ENCODE results near the gene ACBD5. TPM values are rescaled to one million over a fixed set of nuclear protein-coding genes. Genes with fewer than 3 reads are reported as not detected.

The ACBD5 gene
- total and polyA plus RNA-seq, 12 donors, result 10.4 to 70.3 (median 45.7) TPM

- no peak for DNase-seq
- Histone ChIP-seq H3K27me3 (peaks cover 5% of the 10 kb centered on the region), H3K4me3 (no peak overlapping the region), H3K9me3 (replicated peaks in 1 of 3) (no peaks in the 10 kb centered on the region), H3K4me1 (replicated peaks in 1 of 2) (peaks cover 0 to 2% of the 10 kb centered on the region in 2 donors), H3K36me3 (replicated peaks in 1 of 2) (no peaks in the 10 kb centered on the region), H3K27ac (no peak overlapping the region)
- TF ChIP-seq CTCF (IDR thresholded peaks at IDR 0.05), result no peak
- no peak for TF ChIP-seq POLR2A (IDR thresholded peaks at IDR 0.05)
- intact Hi-C loops (cut with DNase I), result no loop called here
- WGBS, 4 donors, result 93 to 99% (median 96%) methylated on average over 5 of the region's 5 CpGs
These were observed 13.0 kb upstream of the ACBD5 start for GRCh38 chr10:27253576-27253975.

- Histone ChIP-seq H3K27ac (peak overlapping the region in 3 of 5 donors; percentile 78 to 86 (median 85)), H3K27me3 (no peaks in the 10 kb centered on the region), H3K4me1 (replicated peaks in 1 of 2) (no peaks in the 10 kb centered on the region), H3K9me3 (replicated peaks in 1 of 3) (no peaks in the 10 kb centered on the region), H3K36me3 (replicated peaks in 1 of 2) (no peaks in the 10 kb centered on the region), H3K4me3 (peak overlapping the region in 2 of 4 donors; percentile 72 to 92)
- WGBS, 4 donors, result 10 to 20% (median 15%) methylated on average over 31 to 63 of the region's 63 CpGs
- intact Hi-C loops (cut with DNase I), result no loop called here
- DNase-seq, result peak; percentile 66 to 83 (median 79)
- peak; percentile 26 to 82 (median 50) for TF ChIP-seq CTCF (IDR thresholded peaks at IDR 0.05)
- TF ChIP-seq POLR2A (IDR thresholded peaks at IDR 0.05), result peak; percentile 33 to 57
These were observed 11.8 kb upstream of the ACBD5 start for GRCh38 chr10:27252267-27253000.

GRCh38 chr10:27251554-27251953 is 11.0 kb upstream of the ACBD5 start:
- 89 to 97% (median 95%) methylated on average over 13 to 14 of the region's 14 CpGs for WGBS, 4 donors
- H3K4me1 ChIP-seq (replicated peaks in 1 of 2), result no peaks in the 10 kb centered on the region
- H3K36me3 ChIP-seq (replicated peaks in 1 of 2), result no peaks in the 10 kb centered on the region
- H3K9me3 ChIP-seq (replicated peaks in 1 of 3), result no peaks in the 10 kb centered on the region
- no peaks in the 10 kb centered on the region for H3K27me3 ChIP-seq
- H3K27ac ChIP-seq, result no peak overlapping the region
- TF ChIP-seq POLR2A (IDR thresholded peaks at IDR 0.05) (no peak), CTCF (IDR thresholded peaks at IDR 0.05) (no peak)
- intact Hi-C loops (cut with DNase I), result no loop called here
- H3K4me3 ChIP-seq, result no peak overlapping the region
- DNase-seq, result no peak

- H3K27me3 ChIP-seq, result no peaks in the 10 kb centered on the region
- 80 to 88% (median 84%) methylated on average over 4 of the region's 4 CpGs for WGBS, 4 donors
- TF ChIP-seq POLR2A (IDR thresholded peaks at IDR 0.05) (no peak), CTCF (IDR thresholded peaks at IDR 0.05) (no peak)
- no peak for DNase-seq
- intact Hi-C loops (cut with DNase I), result no loop called here
- no peak overlapping the region for H3K27ac ChIP-seq
- peaks cover 0 to 2% of the 10 kb centered on the region in 2 donors for H3K4me1 ChIP-seq (replicated peaks in 1 of 2)
- no peak overlapping the region for H3K4me3 ChIP-seq
- no peaks in the 10 kb centered on the region for H3K36me3 ChIP-seq (replicated peaks in 1 of 2)
- no peaks in the 10 kb centered on the region for H3K9me3 ChIP-seq (replicated peaks in 1 of 3)
These were observed 7.6 kb upstream of the ACBD5 start for GRCh38 chr10:27248215-27248614.
